ENCODE data around the gene NT5DC3. TPM values are rescaled to one million over a fixed set of nuclear protein-coding genes. Genes with fewer than 3 reads are reported as not detected.

The NT5DC3 gene
- total and polyA plus RNA-seq, 9 of the 15 experiments (the other 6 are each of a cell fraction or from before 2014, with no cell fraction given) = 6.3 to 33.5 (median 24.5) TPM

GRCh38 chr12:103772367-103773108, 68.5 kb downstream of the NT5DC3 start (continued):
- TF ChIP-seq SRSF3 (IDR thresholded peaks at IDR 0.05; ENCODE audit: insufficient read depth, low read length) (no peak), MBD2 (IDR thresholded peaks at IDR 0.05; ENCODE audit: borderline replicate concordance, low read depth) (no peak), ZNF609 (CRISPR knock-in tag; IDR thresholded peaks at IDR 0.05; ENCODE audit: borderline replicate concordance) (no peak), CHD2 (IDR thresholded peaks at IDR 0.05; ENCODE audit: low read depth, low read length) (no peak), HCFC1 (IDR thresholded peaks at IDR 0.05; ENCODE audit: low read depth, low read length) (no peak)
